Astrocyte (in vitro differentiated cells and primary cell): Measurements from ENCODE around the gene TRAPPC10.

ENCODE experiments used
- CTCF ChIP-seq: IDR thresholded peaks from 2 replicates; pipeline ENCODE4 v1.5.1; 2011; ENCODE audit warnings: low read depth, mild to moderate bottlenecking, inconsistent platforms, low read length, moderate library complexity; ENCODE audit not compliant: insufficient read depth
- EZH2 ChIP-seq: IDR thresholded peaks from 2 replicates; pipeline ENCODE4 v1.6.1; 2012; ENCODE audit warnings: mild to moderate bottlenecking, low read length, inconsistent platforms; ENCODE audit not compliant: insufficient read depth

GRCh38 chr21:44006656-44007055 lies 5.5 kb upstream of the TRAPPC10 start:
- TF ChIP-seq CTCF (no peak), EZH2 (no peak)
